Central memory CD4-positive, alpha-beta T cell (primary cell): ENCODE measurements around the gene TTC21A.

Experiments
- DNase-seq: peaks from one replicate; pipeline ENCODE4 v3.0.0; 2022

The TTC21A gene

DNA sequence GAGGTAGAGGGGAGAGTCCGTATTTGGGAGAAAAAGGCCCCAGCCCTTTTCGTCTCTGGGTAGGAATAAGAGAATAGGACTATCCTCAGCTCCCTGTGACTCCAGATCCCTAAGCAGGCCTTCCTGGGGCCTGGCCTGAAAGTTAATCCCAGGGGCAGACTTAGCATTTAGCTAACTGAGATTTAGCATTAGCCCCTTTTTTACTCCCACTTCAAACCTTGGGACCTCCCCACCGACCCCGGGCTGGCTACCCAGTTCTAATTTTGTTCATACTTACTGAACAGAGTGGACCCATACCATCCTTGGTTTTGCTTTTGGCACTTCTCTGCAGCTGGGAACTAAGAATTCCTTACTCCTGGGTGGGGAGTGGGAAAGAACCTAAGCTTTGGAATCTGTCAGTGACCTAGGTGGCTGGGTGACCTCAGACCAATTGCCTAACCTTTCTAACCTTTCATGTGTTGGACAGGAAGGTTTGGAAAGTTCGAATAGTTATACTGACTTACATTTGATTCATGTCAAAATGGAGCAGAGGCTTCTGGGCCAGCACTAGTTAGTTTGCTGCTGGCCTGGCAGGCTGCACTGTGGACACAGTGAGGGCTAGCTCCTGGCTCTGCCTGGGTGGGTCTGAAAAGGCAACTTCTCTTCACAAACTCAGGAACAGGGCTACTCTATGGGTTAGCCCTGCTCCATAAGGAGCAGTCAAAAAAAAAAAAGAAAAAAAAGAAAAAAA, 11.6 kb downstream of the TTC21A start:
- no peak for DNase-seq

DNA sequence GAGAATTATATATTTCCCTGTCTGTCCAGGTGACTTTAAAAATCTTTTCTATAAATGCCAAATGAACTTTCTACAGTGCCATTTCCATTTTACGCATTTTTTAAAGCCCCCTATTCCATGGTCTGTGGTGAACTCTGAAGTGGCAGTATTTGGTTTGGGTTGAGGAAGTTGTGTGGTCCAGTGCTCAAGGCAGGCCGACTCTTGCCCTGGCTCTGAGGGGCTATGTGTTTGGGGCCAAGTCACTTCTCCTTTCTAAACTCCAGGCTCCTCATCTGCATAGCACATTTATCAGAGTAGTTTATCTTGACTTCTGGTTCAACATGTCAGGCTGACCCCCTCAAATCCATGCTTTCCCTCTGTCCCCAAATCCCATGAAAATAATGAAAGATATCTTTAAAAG, 14.1 kb downstream of the TTC21A start:
- no peak for DNase-seq

DNA sequence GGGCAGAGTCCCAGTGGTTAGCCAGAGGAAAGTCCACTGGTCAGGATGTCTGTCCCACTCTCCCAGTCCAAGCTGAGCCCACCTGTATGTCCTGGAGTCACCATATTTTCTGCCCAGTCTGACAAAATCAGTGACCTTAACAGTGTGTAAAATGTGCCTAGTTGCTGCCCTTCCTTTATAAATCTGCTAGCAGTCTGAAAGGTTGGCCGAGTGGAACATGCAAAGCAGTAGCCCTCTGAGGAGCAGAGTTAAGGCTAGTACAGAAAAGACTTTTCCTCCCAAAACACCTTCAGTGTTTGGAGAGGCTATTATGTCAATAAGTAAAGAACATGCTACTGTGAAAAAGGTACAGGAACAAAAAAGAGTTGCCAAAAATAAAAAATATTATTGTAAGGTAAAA, 15.3 kb downstream of the TTC21A start:
- DNase-seq = no peak

DNA sequence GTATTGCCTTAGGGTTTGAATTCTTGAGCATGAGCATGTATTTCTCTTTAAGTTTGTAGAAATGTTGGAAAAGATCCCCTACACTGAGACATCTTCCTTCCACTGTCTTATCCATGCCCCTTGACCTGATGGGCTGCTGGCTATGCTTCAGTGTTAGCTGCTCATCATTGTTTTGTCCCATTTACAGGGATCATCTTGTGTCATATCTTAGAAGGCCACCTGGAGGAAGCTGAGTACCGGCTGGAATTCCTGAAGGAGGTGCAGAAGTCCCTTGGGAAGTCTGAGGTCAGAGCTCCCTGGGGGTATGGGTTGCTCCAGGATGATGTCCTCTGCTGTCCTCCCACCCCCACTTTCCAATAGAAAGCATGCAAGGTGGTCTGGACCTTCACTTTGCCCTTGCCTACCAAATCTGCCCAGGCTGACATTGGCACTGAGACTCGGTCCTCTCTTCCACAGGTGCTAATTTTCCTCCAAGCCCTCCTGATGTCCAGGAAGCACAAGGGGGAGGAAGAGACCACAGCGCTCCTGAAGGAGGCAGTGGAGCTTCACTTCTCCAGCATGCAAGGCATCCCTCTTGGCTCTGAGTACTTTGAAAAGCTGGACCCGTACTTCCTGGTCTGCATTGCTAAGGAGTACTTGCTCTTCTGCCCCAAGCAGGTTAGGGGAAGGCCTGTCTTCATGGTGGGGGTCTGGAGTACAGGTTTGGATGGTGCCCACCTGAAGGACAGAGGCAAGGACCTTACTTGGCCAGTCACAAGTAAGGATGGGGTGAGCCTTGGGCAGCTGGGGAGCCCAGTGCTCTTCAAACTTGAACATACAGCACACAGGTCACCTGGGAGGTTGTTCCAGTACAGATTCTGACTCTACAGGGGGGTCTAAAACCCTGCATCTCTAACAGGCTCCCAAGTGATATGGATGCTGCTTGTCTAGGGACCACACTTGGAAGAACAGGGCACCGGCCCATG, 17.7 kb downstream of the TTC21A start:
- DNase-seq = no peak

DNA sequence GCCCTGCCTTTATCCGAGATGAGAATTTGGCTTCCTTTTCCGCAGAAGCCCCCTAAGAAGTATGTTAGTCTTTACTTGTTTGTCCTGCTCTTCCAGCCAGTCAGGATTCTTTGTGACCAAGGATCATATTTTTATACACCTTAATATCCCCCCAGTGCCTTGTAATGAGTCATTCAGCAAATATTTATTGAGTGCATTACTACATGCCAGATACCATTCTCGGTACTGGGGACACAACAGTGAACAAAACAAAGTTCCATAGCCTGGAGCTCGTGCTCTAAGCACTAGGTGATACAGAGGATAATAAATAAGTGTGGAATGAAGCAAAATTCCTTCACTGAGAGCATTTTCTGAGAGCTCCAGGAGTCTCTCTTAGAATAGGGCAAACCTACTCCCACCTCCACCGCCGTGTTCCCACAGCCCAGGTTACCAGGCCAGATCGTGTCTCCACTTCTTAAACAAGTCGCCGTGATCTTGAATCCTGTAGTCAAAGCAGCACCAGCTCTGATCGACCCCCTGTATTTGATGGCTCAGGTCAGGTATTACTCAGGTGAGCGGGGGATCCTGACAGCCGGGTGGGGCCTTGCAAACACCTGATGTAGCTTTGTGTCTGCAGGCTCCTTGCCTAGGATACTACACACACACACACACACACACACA, 18.5 kb downstream of the TTC21A start:
- no peak for DNase-seq

GRCh38 chr3:39126532-39127071, 19.1 kb downstream of the TTC21A start:
- DNase-seq = no peak

DNA sequence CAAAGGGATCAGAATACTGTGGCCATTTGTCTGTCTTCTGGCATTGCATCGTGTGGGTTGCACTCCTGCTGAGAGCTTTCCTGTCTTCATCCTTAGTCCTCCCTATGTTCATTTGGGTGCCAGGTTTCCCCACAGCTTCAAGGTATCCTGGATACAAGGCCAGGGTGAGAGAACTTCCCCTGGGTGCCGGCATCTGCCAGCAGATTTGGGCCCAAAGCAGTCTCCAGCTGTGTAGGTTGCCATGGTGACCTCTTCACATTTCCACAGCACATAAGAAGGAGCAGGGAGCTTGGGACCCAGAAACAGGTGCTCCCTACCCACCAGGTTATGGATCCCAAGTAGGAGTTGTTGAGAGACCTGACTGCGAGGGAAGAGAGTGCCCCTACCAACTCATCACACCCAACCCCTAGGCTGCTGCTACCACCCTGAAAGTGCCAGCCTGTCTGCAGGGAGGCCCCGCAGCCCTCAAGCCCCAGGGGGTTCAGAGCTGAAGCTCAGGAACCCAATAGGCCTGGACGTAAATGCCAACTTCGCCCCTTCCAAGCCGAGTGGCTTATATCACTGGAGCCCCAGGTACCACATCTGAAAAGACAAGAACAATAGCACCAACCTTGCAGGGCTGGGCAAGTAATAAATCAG, 19.9 kb downstream of the TTC21A start:
- DNase-seq = no peak

DNA sequence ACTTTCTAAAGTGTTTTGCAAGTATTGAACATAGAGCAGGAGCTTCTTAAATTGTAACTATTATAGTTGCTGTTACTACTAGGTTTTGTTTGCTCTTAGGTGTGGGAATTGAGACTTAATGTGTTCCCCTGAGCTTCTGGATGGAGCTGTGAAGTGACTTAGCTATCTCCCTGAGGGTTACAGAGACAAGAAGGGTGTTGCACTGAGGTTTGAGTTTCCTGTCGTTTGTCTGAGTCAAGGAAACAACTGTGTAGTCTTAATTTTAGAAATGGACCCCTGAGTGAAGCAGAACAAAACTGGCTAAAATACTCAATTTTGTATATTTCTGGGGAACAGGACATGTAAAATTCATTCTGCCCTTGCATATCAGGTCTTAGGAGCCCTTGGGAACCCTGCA, 20.4 kb downstream of the TTC21A start:
- no peak for DNase-seq

- DNase-seq = no peak
These were observed 21.5 kb downstream of the TTC21A start for GRCh38 chr3:39128951-39129350.

DNA sequence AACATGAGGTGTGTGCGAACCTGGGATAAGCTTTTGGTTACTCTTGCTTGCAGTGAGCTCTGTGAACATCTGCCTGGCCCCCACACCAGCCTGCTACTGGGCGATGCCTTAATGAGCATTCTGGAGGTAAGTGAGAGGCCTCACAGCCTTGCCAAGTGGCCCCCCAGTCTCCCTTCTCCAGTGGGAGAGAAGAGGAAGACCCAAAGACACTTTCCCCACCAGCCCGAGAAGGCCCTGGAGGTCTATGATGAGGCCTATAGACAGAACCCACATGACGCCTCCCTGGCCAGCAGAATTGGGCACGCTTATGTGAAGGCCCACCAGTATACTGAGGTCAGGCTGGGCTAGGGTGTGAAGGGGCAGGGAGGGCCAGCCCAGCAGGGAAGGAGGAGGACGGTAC, 22.5 kb downstream of the TTC21A start:
- no peak for DNase-seq

DNA sequence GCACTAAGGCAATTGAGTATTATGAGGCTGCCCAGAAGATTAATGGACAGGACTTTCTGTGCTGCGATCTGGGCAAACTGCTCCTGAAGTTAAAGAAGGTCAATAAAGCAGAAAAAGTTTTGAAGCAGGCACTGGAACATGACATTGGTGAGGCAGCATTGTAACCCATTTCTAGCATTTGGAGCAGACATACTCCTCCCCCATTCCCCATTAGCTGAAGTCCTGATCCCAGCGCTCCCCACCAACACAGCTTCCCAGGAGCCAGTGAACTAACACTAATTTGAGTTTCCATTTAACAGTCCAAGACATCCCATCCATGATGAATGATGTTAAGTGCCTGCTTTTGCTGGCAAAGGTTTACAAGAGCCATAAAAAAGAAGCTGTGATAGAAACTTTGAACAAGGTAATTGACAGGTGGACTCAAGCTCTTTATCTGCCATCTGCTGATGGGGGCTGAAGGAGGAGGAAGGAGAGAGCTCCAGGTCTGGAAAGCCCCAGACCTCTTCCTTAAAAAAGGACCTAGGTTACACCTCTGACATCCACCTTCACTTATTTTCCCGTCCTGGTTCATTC, 23.3 kb downstream of the TTC21A start:
- DNase-seq = no peak

GRCh38 chr3:39132096-39133092, 24.9 kb downstream of the TTC21A start:
- no peak for DNase-seq

GRCh38 chr3:39133093-39133490, 25.6 kb downstream of the TTC21A start:
- DNase-seq = no peak

GRCh38 chr3:39133822-39134221, 26.3 kb downstream of the TTC21A start:
- no peak for DNase-seq

DNA sequence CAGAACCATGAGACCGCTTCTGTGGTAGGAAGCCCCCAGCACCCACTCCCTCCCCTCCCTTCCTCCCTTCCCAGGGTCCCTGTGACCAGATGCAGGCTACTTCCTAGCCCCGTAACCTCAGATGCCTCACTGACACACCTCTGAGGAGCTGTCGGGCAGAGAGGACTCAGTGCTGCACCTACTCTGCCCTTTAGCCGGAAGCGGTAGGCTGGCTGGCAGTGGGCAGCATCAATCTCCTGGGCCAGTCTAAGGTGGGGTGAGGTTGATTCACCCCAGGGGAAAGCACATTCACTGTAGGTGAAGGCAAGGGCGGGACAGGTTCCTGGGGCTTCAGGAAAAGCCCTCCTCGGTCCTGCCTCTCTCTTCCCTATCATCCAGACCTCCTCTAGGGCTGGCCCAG, 26.8 kb downstream of the TTC21A start:
- DNase-seq = no peak

DNA sequence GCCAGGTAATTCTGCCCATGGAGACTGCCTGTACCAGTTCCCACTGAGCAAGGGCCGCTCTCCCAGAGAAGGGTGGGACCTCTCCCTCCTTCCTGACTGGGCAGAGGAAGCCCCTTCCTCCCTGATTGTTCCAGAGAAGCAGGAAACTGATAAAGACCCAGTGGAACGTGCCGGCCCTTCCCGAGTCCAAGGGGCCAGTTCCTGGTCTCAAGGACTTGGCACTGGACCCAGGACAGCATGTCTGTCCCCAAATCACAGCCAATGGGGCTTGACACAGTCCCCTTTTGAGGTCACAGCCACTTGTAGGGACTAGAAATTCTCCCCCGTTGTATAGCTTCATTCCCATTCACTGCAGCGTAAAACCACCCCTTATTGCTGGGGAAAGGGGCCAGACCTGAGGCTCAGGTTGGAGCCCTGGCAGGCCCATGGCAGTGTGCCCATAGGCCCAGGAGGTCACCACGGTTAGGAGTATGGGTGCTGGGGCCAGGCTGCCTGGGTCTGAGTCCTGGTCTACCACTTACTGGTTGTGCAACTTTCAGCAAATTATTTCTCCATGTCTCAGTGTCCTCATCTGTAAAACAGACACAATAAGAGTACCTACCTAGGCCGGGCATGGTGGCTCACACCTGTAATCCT, 27.8 kb downstream of the TTC21A start:
- no peak for DNase-seq

GRCh38 chr3:39136533-39137434, 29.3 kb downstream of the TTC21A start:
- DNase-seq = no peak

GRCh38 chr3:39137435-39137936, 30.0 kb downstream of the TTC21A start:
- DNase-seq = no peak
